K562 (cell line): Measurements from ENCODE around the gene TP53I3. TPM values are rescaled to one million over a fixed set of nuclear protein-coding genes. Genes with fewer than 3 reads are reported as not detected.

Source experiments
- ARID4B ChIP-seq: sonication (generic); formaldehyde crosslinking; IDR thresholded peaks from 2 replicates; pipeline ENCODE4 v1.8.0; 2022; ENCODE audit warnings: mild to moderate bottlenecking, missing genetic modification reagents
- ATF3 ChIP-seq, 2 experiments: fragments of 450-650 bp in 1 of 2; sonication (generic) in 1 of 2; formaldehyde crosslinking in 1 of 2; IDR thresholded peaks in 1 of 2; conservative IDR thresholded peaks in 1 of 2; 2 replicates each; pipeline versions ENCODE4 v1.6.1 to v1.8.1; 2016 to 2023; ENCODE audit warnings: mild to moderate bottlenecking in 2 of 2, moderate library complexity in 2 of 2, inconsistent platforms in 1 of 2, missing genetic modification reagents in 1 of 2
- EP400 ChIP-seq: fragments of 450-650 bp; IDR thresholded peaks from 2 replicates; pipeline ENCODE4 v1.6.1; 2017; ENCODE audit warnings: antibody characterized with exemption, mild to moderate bottlenecking, moderate library complexity
- ESRRB ChIP-seq: fragments of 250-450 bp; sonication (Bioruptor Pico); IDR thresholded peaks from 2 replicates; pipeline ENCODE4 v1.5.0; 2020; ENCODE audit warnings: mild to moderate bottlenecking, moderate library complexity, borderline replicate concordance
- HMBOX1 ChIP-seq: sonication (generic); IDR thresholded peaks from 2 replicates; pipeline ENCODE4 v1.6.1; 2016
- IRF1 ChIP-seq: sonication (generic); formaldehyde crosslinking; IDR thresholded peaks from 2 replicates; pipeline ENCODE4 v1.8.0; 2022; ENCODE audit warnings: missing genetic modification reagents, mild to moderate bottlenecking, borderline replicate concordance
- MBD2 ChIP-seq: sonication (generic); IDR thresholded peaks from 2 replicates; pipeline ENCODE4 v1.6.1; 2016; ENCODE audit warnings: low read depth, borderline replicate concordance
- NCOA1 ChIP-seq: fragments of 450-650 bp; IDR thresholded peaks from 2 replicates; pipeline ENCODE4 v1.6.1; 2016; ENCODE audit warnings: low read depth
- RFX5 ChIP-seq: IDR thresholded peaks from 2 replicates; pipeline ENCODE4 v1.6.1; 2011; ENCODE audit warnings: low read depth, mild to moderate bottlenecking, improper control_type of control experiment, low read length
- RNF219 ChIP-seq: fragments of 250-450 bp; sonication (Bioruptor Pico); IDR thresholded peaks from 2 replicates; pipeline ENCODE4 v1.5.0; 2022; ENCODE audit warnings: mild to moderate bottlenecking
- TRIM24 ChIP-seq, 2 experiments: fragments of 450-650 bp; IDR thresholded peaks; 2 replicates each; pipeline ENCODE4 v1.6.1; 2016
- ZBTB49 ChIP-seq: sonication (generic); formaldehyde crosslinking; IDR thresholded peaks from 2 replicates; pipeline ENCODE4 v1.8.0; 2022; ENCODE audit warnings: missing genetic modification reagents, mild to moderate bottlenecking, borderline replicate concordance
- ZNF263 ChIP-seq: sonication (generic); formaldehyde crosslinking; IDR thresholded peaks from 2 replicates; pipeline ENCODE4 v1.8.0; 2022; ENCODE audit warnings: mild to moderate bottlenecking, missing genetic modification reagents, borderline replicate concordance
- ZNF830 ChIP-seq: fragments of 250-450 bp; sonication (Bioruptor Pico); IDR thresholded peaks from 2 replicates; pipeline ENCODE4 v1.5.0; 2021; ENCODE audit warnings: mild to moderate bottlenecking
- polyA plus RNA-seq, 8 experiments: library from polyadenylated mRNA; depleted of rRNA in 4 of 8; stranded (reverse) in 5 of 8; unstranded in 3 of 8; fragments of >200 nt; fragmentation: Nextera tagmentation in 2 of 8; fragmentation: Illumina TruSeq in 1 of 8; extraction: Ambion mirVana in 2 of 8; extraction: Trizol in 1 of 8; gene quantifications; 2 replicates each; pipeline versions ENCODE4 v1.2.1 to v1.2.3, GENCODE V29; 2011 to 2014; ENCODE audit warnings: inconsistent platforms in 1 of 8, missing spikeins in 1 of 8
- total RNA-seq, 7 experiments: library from RNA; depleted of rRNA in 6 of 7; stranded (reverse); fragments of >200 nt in 6 of 7; fragmentation: Illumina TruSeq in 2 of 7; extraction: Trizol in 2 of 7; gene quantifications; 2 replicates each; pipeline versions ENCODE4 v1.2.1 to v1.2.3, GENCODE V29; 2011 to 2021; ENCODE audit warnings: low replicate concordance in 1 of 7

The TP53I3 gene
- total and polyA plus RNA-seq, 9 of the 15 experiments (the other 6 are each of a cell fraction or from before 2014, with no cell fraction given), result 0.65 to 9.5 (median 5.6) TPM

- TF ChIP-seq ATF3 (IDR thresholded peaks at IDR 0.05), result no peak
- TF ChIP-seq ATF3 (CRISPR knock-in tag; conservative IDR thresholded peaks at IDR 0.05), result no peak
- no peak for TF ChIP-seq IRF1 (CRISPR knock-in tag)
- TF ChIP-seq RNF219 (CRISPR knock-in tag), result no peak
- peak; percentile 35; the same call in 1 of the 2 replicates for TF ChIP-seq MBD2
- TF ChIP-seq ESRRB, result no peak
- TF ChIP-seq ARID4B (CRISPR knock-in tag), result peak; percentile 38; the same call in 1 of the 2 replicates
- no peak for TF ChIP-seq NCOA1
- no peak for TF ChIP-seq RFX5
- TF ChIP-seq ZNF263, result peak; percentile 57; the same call in 1 of the 2 replicates
- no peak for TF ChIP-seq HMBOX1
- no peak for TF ChIP-seq ZNF830 (CRISPR knock-in tag)
- no peak for TF ChIP-seq TRIM24 (IDR thresholded peaks at IDR 0.05)
- TF ChIP-seq EP400, result peak; percentile 70; the same call in 1 of the 2 replicates
- no peak for TF ChIP-seq ZBTB49 (CRISPR knock-in tag)
Measured at GRCh38 chr2:24123195-24123921, 38.7 kb upstream of the TP53I3 start, which contains the start of the genes FAM228B and PFN4 (continued).
